Caki2 (cell line): ENCODE measurements around the gene PCGF5. TPM values are rescaled to one million over a fixed set of nuclear protein-coding genes. Genes with fewer than 3 reads are reported as not detected.
"Not testable (repeated sequence)": the region's sequence is repeated elsewhere in the genome, so short reads cannot be mapped to it uniquely, and the experiment has no call there.

Experiments used
- DNase-seq: peaks from one replicate; pipeline ENCODE4 v3.0.0-alpha.2; 2015; ENCODE audit warnings: low read depth
- in situ Hi-C: cut with HindIII; loops from 2 replicates; pipeline ENCODE4 v1.10.0; 2016; ENCODE audit warnings: low sequenced_read_pairs, low pct_unique_long_range_greater_than_20kb, mixed read lengths
- total RNA-seq: library from RNA; depleted of rRNA; stranded (reverse); fragments of >200 nt; shearing (Covaris generic); gene quantifications from 2 replicates; pipeline ENCODE4 v1.2.3, GENCODE V29; 2014; ENCODE audit warnings: low replicate concordance

The PCGF5 gene
- total RNA-seq, 1 experiment from 2014 or later = 36.7 TPM

DNA sequence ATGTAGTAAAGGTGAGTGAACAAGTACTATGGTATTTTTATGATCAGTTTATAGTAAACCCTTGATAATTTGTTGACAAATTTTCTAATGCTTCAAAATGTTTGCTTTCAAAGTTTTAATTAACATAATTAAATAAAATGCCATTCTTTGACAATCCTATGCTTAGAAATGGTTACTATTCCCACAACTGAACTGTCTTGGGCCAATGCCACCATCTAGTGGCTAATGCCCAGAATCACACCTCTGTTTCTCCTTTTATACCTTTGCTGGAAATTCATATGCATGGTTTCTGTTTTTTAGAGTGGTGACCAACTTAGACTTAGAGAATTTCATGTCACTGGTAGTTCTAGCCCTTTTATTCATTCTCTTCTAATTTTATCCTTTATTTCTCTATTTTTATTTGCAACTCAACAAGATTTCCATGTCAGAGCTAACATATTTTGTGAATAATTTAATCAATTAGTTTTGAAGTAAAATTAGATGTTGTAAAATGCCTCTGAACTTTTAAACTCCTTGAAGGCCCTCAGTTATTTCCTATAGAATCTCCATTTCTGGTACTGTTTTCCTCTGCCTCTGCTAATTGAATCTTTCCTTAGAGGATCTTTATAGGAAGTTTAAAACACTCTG is 31.1 kb downstream of the PCGF5 start:
- in situ Hi-C loops = no loop called here
- DNase-seq = peak; percentile 27

DNA sequence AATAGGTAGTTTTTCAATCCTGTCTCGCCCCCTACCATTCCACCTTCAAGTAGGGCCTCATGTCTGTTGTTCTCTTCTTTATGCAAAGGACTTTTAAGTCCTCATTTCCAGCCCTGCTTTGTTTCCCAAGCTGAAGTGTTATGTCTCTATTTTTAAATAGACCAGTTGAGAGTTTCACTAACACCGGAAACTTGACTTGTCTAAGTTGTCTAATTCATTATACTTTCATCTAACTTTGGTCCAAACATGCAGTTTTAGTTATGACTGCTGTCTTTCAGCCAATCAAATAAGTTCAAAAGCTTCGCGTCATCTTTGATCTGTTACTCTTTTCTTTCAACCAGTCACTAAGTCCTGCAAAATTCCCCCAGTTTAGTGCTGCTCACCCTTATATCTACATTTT is 32.8 kb downstream of the PCGF5 start:
- in situ Hi-C loops = no loop called here

DNA sequence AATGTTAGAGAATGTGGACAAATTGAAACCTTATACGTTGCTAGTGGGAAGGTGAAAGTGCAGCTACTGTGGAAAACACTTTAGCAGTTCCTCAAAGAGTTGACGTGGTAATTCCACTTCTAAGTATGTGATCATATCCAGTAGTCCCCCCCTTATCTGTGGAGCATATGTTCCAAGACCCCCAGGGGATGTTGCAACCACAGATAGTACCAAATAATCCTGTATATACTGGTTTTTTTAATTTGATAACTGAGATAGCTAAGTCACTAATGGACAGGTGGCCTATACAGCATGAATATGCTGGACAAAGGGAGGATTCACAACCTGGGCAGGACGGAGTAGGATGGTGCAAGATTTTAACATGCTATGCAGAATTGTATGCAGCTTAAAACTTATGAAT is 36.8 kb downstream of the PCGF5 start:
- no peak for DNase-seq
- in situ Hi-C loops = no loop called here

More for the DNA sequence above, 32.8 kb downstream of the PCGF5 start:
- no peak for DNase-seq

DNA sequence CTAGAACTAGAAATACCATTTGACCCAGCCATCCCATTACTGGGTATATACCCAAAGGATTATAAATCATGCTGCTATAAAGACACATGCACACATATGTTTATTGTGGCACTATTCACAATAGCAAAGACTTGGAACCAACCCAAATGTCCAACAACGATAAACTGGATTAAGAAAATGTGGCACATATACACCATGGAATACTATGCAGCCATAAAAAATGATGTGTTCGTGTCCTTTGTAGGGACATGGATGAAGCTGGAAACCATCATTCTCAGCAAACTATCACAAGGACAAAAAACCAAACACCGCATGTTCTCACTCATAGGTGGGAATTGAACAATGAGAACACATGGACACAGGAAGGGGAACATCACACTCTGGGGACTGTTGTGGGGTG is 40.0 kb downstream of the PCGF5 start:
- in situ Hi-C loops, DNase-seq: not testable (repeated sequence)

GRCh38 chr10:91271886-91272285 is 51.4 kb downstream of the PCGF5 start:
- DNase-seq = no peak
- in situ Hi-C loops = no loop called here

GRCh38 chr10:91284486-91285090 is 64.1 kb downstream of the PCGF5 start:
- in situ Hi-C loops = no loop called here

GRCh38 chr10:91286572-91286971 is 66.1 kb downstream of the PCGF5 start:
- in situ Hi-C loops = no loop called here
- no peak for DNase-seq

More at GRCh38 chr10:91284486-91285090, 64.1 kb downstream of the PCGF5 start:
- no peak for DNase-seq

DNA sequence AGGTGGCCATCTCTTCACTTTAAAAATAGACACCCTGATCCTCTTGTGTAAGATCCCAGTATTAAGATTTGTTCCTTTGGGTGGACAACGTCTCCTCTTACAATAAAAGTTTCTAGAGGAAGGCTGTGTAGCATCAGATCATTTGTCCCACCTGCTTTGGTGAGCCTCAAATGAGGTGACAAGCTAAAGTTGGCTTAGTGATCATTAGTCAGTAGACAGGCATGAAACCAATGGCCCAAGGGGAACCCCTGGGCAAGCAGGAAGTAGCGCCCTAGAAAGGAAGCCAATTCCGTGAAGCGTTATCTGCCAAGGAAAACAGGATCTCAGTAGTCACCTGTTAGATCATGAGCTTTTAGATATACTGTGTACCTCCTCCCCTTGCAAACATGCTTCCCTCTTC is 66.8 kb downstream of the PCGF5 start:
- DNase-seq = no peak
- in situ Hi-C loops = no loop called here

GRCh38 chr10:91287912-91288311 is 67.4 kb downstream of the PCGF5 start:
- in situ Hi-C loops = no loop called here

GRCh38 chr10:91289305-91289704 is 68.8 kb downstream of the PCGF5 start:
- DNase-seq = no peak
- in situ Hi-C loops = no loop called here

More at GRCh38 chr10:91287912-91288311, 67.4 kb downstream of the PCGF5 start:
- no peak for DNase-seq

DNA sequence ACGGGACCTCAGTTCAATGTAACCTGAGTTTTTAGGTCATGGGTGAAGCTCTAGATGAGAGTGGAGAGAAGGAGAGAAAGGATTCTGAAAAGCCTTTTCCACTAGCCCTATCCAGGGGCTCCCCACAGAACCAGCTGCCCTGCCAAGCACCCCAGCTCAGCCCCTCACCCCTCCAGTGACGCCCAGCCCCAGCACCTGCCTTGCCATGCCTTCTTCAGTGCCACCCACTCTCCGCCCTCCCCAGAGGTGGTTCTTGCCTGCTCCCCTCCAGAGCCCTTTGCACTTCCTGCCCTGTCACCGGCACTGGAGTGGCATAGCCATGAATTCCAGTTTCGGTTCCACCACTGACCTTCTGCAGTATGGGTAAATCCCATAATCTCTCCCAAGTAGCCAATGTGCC is 70.1 kb downstream of the PCGF5 start:
- in situ Hi-C loops = no loop called here
- DNase-seq = no peak

- no peak for DNase-seq
- in situ Hi-C loops = no loop called here
Measured at GRCh38 chr10:91294134-91294906, 73.9 kb downstream of the PCGF5 start.

DNA sequence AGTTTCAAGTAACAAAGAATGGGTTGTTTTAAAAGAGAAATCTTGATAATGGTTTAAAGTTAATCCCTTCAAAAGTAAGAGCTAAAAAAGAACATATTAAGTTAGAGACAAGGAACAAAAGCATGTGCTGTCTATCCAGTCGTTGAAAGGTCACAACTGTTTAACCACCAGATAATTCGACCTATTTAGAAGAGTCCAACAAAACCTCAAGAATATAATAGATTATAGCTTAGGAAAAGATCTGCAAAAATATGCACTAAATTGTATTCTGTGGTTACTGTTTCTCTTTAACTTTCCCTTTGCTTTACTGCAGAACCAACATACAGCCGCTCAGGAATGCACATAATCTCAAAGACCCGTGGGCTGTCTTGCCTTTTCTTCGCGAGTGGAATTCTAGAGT is 74.9 kb downstream of the PCGF5 start:
- no peak for DNase-seq
- in situ Hi-C loops = no loop called here

DNA sequence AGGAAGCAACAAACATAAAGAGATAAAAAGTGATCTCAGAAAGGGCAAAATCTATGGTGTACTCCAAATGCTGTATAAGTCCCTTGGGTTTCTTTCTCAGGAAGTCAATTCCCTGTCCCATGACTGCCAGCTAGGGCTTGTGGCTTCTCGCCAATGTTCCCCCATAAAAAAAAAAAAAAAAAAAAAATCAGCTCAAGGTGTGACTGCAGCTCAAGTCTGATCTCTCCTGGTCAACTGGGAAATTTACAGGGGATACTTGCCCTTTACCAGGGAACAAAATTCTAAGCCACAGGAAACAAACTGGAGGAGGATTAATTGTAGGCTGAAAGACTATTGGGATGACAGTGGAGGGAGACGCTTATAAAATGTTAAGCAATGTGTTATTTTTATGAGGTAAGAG is 76.0 kb downstream of the PCGF5 start:
- in situ Hi-C loops = no loop called here
- peak; percentile 38 for DNase-seq

GRCh38 chr10:91298224-91298871 is 77.9 kb downstream of the PCGF5 start:
- in situ Hi-C loops = no loop called here
- peak; percentile 74 for DNase-seq

GRCh38 chr10:91299999-91300575 is 79.6 kb downstream of the PCGF5 start:
- in situ Hi-C loops = no loop called here
- no peak for DNase-seq

GRCh38 chr10:91302946-91303345 is 82.5 kb downstream of the PCGF5 start:
- DNase-seq, in situ Hi-C loops: not testable (repeated sequence)

- DNase-seq, in situ Hi-C loops: not testable (repeated sequence)
Measured at GRCh38 chr10:91305979-91306378, 85.5 kb downstream of the PCGF5 start.

DNA sequence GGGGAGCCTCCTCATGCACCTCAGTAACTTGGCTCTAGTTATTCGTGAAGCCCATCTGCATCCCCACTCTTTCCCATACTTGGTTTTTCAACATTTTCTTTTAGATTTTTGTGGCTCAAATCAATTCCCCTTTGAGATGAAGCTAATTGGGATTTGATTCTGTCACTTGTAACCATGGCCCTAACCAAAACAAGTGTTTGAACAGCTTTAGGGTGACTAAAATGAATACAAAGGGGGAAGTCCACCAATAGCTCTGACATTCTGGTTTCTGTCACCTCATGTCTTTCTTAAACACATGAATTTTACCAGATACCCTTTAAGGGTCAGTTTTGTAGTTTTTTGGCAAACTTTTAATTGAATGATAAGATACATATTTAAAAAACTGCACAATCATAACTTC is 87.0 kb downstream of the PCGF5 start:
- in situ Hi-C loops = no loop called here
- DNase-seq = no peak
